ENCODE data around the gene TAAR5.
"Not testable (repeated sequence)": the region's sequence is repeated elsewhere in the genome, so short reads cannot be mapped to it uniquely, and the experiment has no call there.

TAAR5 gene

GRCh38 chr6:132569170-132569569, 20.4 kb downstream of the TAAR5 start:
- DNase-seq: no peak

GRCh38 chr6:132568611-132569010, 20.9 kb downstream of the TAAR5 start:
- no peak for DNase-seq

GRCh38 chr6:132567566-132567965, 22.0 kb downstream of the TAAR5 start:
- no peak for DNase-seq

GRCh38 chr6:132566404-132566803, 23.1 kb downstream of the TAAR5 start:
- no peak for DNase-seq

GRCh38 chr6:132560087-132560486, 29.5 kb downstream of the TAAR5 start:
- DNase-seq: not testable (repeated sequence)

- no peak for DNase-seq
Observed at GRCh38 chr6:132552372-132552771, 37.2 kb downstream of the TAAR5 start, which contains the start of gene TAAR8. Gene TAAR8, plus strand, starts transcription at chr6:132552672. Its CDS starts 21 bp downstream, at chr6:132552693.

- DNase-seq: no peak
Observed at GRCh38 chr6:132551214-132551613, 38.3 kb downstream of the TAAR5 start.

GRCh38 chr6:132548746-132549463, 40.6 kb downstream of the TAAR5 start:
- DNase-seq: no peak

GRCh38 chr6:132544826-132545225, 44.7 kb downstream of the TAAR5 start:
- DNase-seq: no peak

All from NCI-H774 (cell line).